Thyroid gland (tissue), 4 donors: ENCODE results near the gene SEC11C. TPM values are rescaled to one million over a fixed set of nuclear protein-coding genes. Genes with fewer than 3 reads are reported as not detected.
A peak's percentile ranks its signal among the peaks of the same experiment; 100 is the strongest.

Source experiments
- DNase-seq, 2 donors: peaks; one replicate each; pipeline ENCODE4 v3.0.0-alpha.2; 2019
- H3K27ac ChIP-seq, 3 donors: fragments of 200-600 bp; sonication (generic); 1 replicate in 2 of 3; 2 replicates in 1 of 3; pipeline ENCODE4 v1.5.1; 2016 to 2019; ENCODE audit warnings: mild to moderate bottlenecking in 1 of 3, moderate library complexity in 1 of 3
- H3K27me3 ChIP-seq: fragments of 200-600 bp; sonication (generic); one replicate; pipeline ENCODE4 v1.5.1; 2019
- H3K36me3 ChIP-seq, 2 donors: fragments of 200-600 bp; sonication (generic); one replicate each; pipeline ENCODE4 v1.5.1; 2016 to 2019
- H3K4me1 ChIP-seq, 2 donors: fragments of 200-600 bp; sonication (generic); one replicate each; pipeline ENCODE4 v1.5.1; 2017 to 2019
- H3K4me3 ChIP-seq, 3 donors: fragments of 200-600 bp; sonication (generic); replicated peaks in 1 of 3; 1 replicate in 2 of 3; 2 replicates in 1 of 3; pipeline ENCODE4 v1.5.1; 2016; ENCODE audit warnings: mild to moderate bottlenecking in 1 of 3
- H3K9me3 ChIP-seq: fragments of 200-600 bp; sonication (generic); one replicate; pipeline ENCODE4 v1.5.1; 2017
- POLR2A ChIP-seq, 2 donors: fragments of 450-650 bp; IDR thresholded peaks; one replicate each; pipeline ENCODE4 v1.6.1; 2017; ENCODE audit warnings: antibody characterized with exemption in 2 of 2, mild to moderate bottlenecking in 2 of 2, moderate library complexity in 1 of 2
- WGBS, 2 donors: methylation state at CpG; one replicate each; pipeline ENCODE4 v1.1.5; 2017; 5-methylcytosine and 5-hydroxymethylcytosine counted together
- intact Hi-C: fragments of 100-400 bp; cut with DNase I; formaldehyde crosslinking; loops from one replicate; pipeline ENCODE4 v1.15.1; 2023
- total RNA-seq, 4 donors: library from RNA; depleted of rRNA; stranded (reverse); fragments of >200 nt; gene quantifications; one replicate each; pipeline ENCODE4 v1.2.3, GENCODE V29; 2016
- TF ChIP-seq, protein P1 (sequence below), 6 experiments: fragments of 200-600 bp in 3 of 6; fragments of 450-650 bp in 3 of 6; sonication (generic) in 3 of 6; IDR thresholded peaks; one replicate each; pipeline ENCODE4 v1.5.1; 2016 to 2019; ENCODE audit warnings: antibody characterized with exemption in 6 of 6, mild to moderate bottlenecking in 2 of 6, inconsistent platforms in 1 of 6, moderate library complexity in 1 of 6

The SEC11C gene
- total RNA-seq, 4 donors from 2014 or later = 62.2 to 198 (median 118) TPM

- 67 to 79% methylated on average over 7 of the region's 7 CpGs for WGBS, 2 donors
- no peaks in the 10 kb centered on the region for H3K27me3 ChIP-seq
- peaks cover 11 to 23% of the 10 kb centered on the region in 2 donors for H3K4me1 ChIP-seq
- no peaks in the 10 kb centered on the region for H3K9me3 ChIP-seq
- DNase-seq = peak in 1 of 2 donors; percentile 15
- H3K36me3 ChIP-seq = no peaks in the 10 kb centered on the region
- TF ChIP-seq, protein P1, sequence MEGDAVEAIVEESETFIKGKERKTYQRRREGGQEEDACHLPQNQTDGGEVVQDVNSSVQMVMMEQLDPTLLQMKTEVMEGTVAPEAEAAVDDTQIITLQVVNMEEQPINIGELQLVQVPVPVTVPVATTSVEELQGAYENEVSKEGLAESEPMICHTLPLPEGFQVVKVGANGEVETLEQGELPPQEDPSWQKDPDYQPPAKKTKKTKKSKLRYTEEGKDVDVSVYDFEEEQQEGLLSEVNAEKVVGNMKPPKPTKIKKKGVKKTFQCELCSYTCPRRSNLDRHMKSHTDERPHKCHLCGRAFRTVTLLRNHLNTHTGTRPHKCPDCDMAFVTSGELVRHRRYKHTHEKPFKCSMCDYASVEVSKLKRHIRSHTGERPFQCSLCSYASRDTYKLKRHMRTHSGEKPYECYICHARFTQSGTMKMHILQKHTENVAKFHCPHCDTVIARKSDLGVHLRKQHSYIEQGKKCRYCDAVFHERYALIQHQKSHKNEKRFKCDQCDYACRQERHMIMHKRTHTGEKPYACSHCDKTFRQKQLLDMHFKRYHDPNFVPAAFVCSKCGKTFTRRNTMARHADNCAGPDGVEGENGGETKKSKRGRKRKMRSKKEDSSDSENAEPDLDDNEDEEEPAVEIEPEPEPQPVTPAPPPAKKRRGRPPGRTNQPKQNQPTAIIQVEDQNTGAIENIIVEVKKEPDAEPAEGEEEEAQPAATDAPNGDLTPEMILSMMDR (IDR thresholded peaks at IDR 0.05) = no peak
- TF ChIP-seq POLR2A (IDR thresholded peaks at IDR 0.05) = no peak
- no peak overlapping the region for H3K27ac ChIP-seq
- no peak overlapping the region for H3K4me3 ChIP-seq
- intact Hi-C loops = no loop called here
Observed at GRCh38 chr18:59096098-59096789, 43.4 kb upstream of the SEC11C start.

DNA sequence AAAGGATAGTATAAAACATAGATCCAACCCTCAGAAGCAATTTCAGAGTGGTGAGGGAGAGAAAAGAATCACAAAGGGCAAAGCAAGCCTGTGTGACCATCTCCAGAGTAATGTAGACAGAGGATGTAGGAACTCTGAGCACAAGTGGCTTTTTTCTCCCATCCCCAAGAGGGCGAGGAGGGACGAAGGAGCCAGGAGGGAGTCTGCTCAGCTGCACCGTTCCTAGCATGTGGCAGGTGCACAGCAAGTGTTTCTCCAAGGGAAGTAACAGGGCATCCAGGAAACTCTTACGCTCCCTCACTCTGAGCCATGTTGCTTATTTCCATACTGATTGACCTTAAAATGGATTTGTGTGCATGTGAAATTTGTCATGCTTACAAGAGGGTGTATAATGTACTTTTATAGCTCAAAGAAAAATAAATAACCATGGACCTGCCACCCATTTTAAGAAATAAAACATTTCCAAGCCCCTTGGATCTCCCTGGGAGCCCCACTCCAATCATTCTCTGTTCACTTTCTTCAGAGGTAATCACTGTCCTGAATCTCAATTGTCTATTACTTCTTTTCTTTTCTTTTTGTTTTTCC lies 37.8 kb upstream of the SEC11C start:
- H3K27ac ChIP-seq = no peak overlapping the region
- WGBS, 2 donors = 42 to 53% methylated on average over 4 of the region's 4 CpGs
- no peak for TF ChIP-seq POLR2A (IDR thresholded peaks at IDR 0.05)
- TF ChIP-seq, protein P1 (IDR thresholded peaks at IDR 0.05) = no peak

DNA sequence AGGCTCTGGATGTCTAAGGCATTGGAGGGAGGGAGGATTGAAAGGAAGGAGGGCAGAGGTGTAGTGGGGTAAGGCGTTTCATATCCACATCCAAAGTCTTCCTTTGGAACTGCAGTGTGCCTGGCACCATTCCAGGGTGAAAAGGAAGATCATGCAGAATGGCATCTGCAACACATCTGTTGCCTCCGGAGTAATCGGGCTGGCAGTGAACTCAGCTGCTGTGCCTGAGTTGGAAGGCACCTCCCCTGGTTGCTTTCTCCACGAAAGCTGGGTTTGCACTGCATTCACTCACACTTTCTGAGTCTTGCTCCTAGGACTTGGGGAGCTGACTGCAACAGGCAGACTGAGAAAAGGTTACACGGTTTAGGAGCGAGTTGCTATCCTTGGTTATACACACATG lies 30.3 kb upstream of the SEC11C start:
- intact Hi-C loops = no loop called here
- Histone ChIP-seq H3K27ac (no peak overlapping the region), H3K9me3 (no peaks in the 10 kb centered on the region), H3K27me3 (no peaks in the 10 kb centered on the region), H3K4me1 (no peaks in the 10 kb centered on the region), H3K36me3 (no peaks in the 10 kb centered on the region), H3K4me3 (no peak overlapping the region)
- no peak for DNase-seq
- TF ChIP-seq, protein P1 (IDR thresholded peaks at IDR 0.05) = no peak
- no peak for TF ChIP-seq POLR2A (IDR thresholded peaks at IDR 0.05)
- WGBS, 2 donors = 63 to 76% methylated on average over 6 of the region's 6 CpGs

More for the DNA sequence above, 37.8 kb upstream of the SEC11C start:
- Histone ChIP-seq H3K4me3 (no peak overlapping the region), H3K4me1 (no peaks in the 10 kb centered on the region), H3K36me3 (no peaks in the 10 kb centered on the region), H3K9me3 (no peaks in the 10 kb centered on the region), H3K27me3 (no peaks in the 10 kb centered on the region)
- intact Hi-C loops = no loop called here
- no peak for DNase-seq

DNA sequence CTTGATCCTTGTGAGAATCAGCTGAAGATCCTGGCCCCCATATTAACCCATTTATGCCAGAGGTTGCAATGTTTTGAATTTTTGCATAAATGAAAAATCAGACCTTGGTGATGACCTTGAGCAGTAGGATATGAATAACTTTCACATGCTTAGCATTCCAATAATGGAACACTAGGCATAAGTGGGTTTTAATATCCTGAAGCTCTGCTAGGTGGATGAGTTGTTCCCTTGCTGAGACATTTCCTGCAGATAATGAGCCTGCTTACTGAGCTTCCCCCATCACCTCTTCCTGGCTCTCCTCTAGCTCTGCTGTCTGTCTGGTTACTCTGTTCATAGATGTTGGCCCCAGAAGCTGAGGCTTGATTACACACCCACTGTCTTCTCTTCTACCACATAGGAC lies 25.5 kb upstream of the SEC11C start:
- Histone ChIP-seq H3K4me3 (no peak overlapping the region), H3K4me1 (no peaks in the 10 kb centered on the region), H3K27me3 (no peaks in the 10 kb centered on the region), H3K9me3 (no peaks in the 10 kb centered on the region), H3K36me3 (no peaks in the 10 kb centered on the region), H3K27ac (no peak overlapping the region)
- intact Hi-C loops = no loop called here
- TF ChIP-seq POLR2A (IDR thresholded peaks at IDR 0.05) = no peak
- TF ChIP-seq, protein P1 (IDR thresholded peaks at IDR 0.05) = no peak
- no peak for DNase-seq

GRCh38 chr18:59123588-59124369 lies 15.9 kb upstream of the SEC11C start:
- H3K27me3 ChIP-seq = no peaks in the 10 kb centered on the region
- 39% methylated on average over 5 of the region's 5 CpGs for WGBS, 2 donors
- TF ChIP-seq POLR2A (IDR thresholded peaks at IDR 0.05) = no peak
- TF ChIP-seq, protein P1 (IDR thresholded peaks at IDR 0.05) = no peak
- H3K36me3 ChIP-seq = no peaks in the 10 kb centered on the region
- no peak for DNase-seq
- intact Hi-C loops = no loop called here
- no peaks in the 10 kb centered on the region for H3K9me3 ChIP-seq
- no peak overlapping the region for H3K27ac ChIP-seq
- H3K4me1 ChIP-seq = no peaks in the 10 kb centered on the region
- H3K4me3 ChIP-seq = no peak overlapping the region
